Measurements from ENCODE around the gene TCIRG1.

TCIRG1 gene

DNA sequence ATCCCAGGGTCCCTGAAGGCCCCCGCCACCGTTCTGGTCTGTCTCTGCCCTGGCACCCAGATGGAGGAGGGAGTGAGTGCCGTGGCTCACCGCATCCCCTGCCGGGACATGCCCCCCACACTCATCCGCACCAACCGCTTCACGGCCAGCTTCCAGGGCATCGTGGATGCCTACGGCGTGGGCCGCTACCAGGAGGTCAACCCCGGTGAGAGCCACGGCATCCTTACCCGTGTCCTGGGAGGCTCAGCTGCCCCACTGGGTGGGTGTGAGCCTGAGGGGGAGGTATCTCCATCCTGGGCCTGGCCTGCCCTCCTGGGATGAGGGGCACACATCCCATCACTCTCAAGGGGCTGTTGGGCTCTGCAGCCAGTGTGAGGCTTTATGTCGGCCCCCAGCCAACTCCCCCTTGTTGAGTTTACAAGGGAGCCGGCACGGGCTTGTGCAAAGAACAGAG, 6.1 kb downstream of the TCIRG1 start:
- Histone ChIP-seq H4K20me1 (ENCODE audit: insufficient read depth, low read length) (peaks cover 5% of the 10 kb centered on the region; the same call in 1 of the 2 replicates), H3K36me3 (replicated peaks; ENCODE audit: insufficient read depth, low read length) (no peaks in the 10 kb centered on the region; the same call in 1 of the 2 replicates), H3K79me2 (ENCODE audit: low read length) (peaks cover 54% of the 10 kb centered on the region), H3K27me3 (replicated peaks; ENCODE audit: insufficient read depth, low read length) (no peaks in the 10 kb centered on the region), H3K9me3 (replicated peaks; ENCODE audit: insufficient read depth, low read length) (no peaks in the 10 kb centered on the region), H3K9me2 (replicated peaks; ENCODE audit: insufficient read depth, low read length) (no peaks in the 10 kb centered on the region), H3K27ac (ENCODE audit: low read length) (no peak overlapping the region), H3F3A (ENCODE audit: insufficient read depth, low read length) (peaks cover 4% of the 10 kb centered on the region; the same call in 1 of the 2 replicates), H3K4me1 (ENCODE audit: low read length) (peaks cover 9% of the 10 kb centered on the region), H3K4me2 (ENCODE audit: low read depth, low read length) (no peak overlapping the region), H3K9ac (ENCODE audit: low read length) (no peak overlapping the region), H2AFZ (ENCODE audit: low read length) (no peak overlapping the region), H3K4me3 (ENCODE audit: low read length) (no peak overlapping the region)
- no peak for DNase-seq
- TF ChIP-seq EZH2phosphoT487 (IDR thresholded peaks at IDR 0.05; ENCODE audit: low read length): no peak

DNA sequence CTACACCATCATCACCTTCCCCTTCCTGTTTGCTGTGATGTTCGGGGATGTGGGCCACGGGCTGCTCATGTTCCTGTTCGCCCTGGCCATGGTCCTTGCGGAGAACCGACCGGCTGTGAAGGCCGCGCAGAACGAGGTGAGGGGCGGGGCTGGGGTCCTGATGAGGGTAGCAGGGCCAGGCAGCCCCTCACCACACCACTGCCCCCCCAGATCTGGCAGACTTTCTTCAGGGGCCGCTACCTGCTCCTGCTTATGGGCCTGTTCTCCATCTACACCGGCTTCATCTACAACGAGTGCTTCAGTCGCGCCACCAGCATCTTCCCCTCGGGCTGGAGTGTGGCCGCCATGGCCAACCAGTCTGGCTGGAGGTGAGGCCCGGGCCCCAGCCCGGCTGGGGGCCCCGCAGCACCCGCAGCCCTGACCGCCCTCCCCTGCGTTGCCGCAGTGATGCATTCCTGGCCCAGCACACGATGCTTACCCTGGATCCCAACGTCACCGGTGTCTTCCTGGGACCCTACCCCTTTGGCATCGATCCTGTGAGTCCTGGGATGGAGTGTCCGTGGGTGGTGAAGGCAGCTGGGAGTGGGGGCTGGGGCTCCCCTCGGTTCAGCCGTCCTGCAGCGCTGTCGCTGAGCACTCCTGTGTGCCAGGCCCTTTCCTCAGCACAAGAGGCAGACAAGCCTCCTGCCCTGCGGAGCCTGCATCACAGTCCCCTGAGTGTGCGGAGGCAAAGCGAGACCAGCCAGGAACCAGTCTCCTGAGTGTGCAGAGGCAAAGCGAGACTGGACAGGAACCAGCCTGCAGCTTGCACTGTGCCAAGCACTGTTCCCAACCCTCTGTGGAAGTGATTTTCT, 8.8 kb downstream of the TCIRG1 start:
- Histone ChIP-seq H3K27me3 (replicated peaks; ENCODE audit: insufficient read depth, low read length) (no peaks in the 10 kb centered on the region), H3K4me2 (ENCODE audit: low read depth, low read length) (no peak overlapping the region), H3K27ac (ENCODE audit: low read length) (no peak overlapping the region), H3K79me2 (ENCODE audit: low read length) (peaks cover 27% of the 10 kb centered on the region), H3K4me1 (ENCODE audit: low read length) (no peaks in the 10 kb centered on the region), H3F3A (ENCODE audit: insufficient read depth, low read length) (0 out of 2 replicates have a peak, but pooled peaks cover 2% of the 10 kb centered on the region), H3K36me3 (replicated peaks; ENCODE audit: insufficient read depth, low read length) (no peaks in the 10 kb centered on the region; the same call in 1 of the 2 replicates), H4K20me1 (ENCODE audit: insufficient read depth, low read length) (no peaks in the 10 kb centered on the region), H3K9me3 (replicated peaks; ENCODE audit: insufficient read depth, low read length) (no peaks in the 10 kb centered on the region), H3K4me3 (ENCODE audit: low read length) (no peak overlapping the region), H3K9me2 (replicated peaks; ENCODE audit: insufficient read depth, low read length) (no peaks in the 10 kb centered on the region), H3K9ac (ENCODE audit: low read length) (no peak overlapping the region), H2AFZ (ENCODE audit: low read length) (no peak overlapping the region)
- TF ChIP-seq EZH2phosphoT487 (IDR thresholded peaks at IDR 0.05; ENCODE audit: low read length): no peak
- TF ChIP-seq, protein P1, sequence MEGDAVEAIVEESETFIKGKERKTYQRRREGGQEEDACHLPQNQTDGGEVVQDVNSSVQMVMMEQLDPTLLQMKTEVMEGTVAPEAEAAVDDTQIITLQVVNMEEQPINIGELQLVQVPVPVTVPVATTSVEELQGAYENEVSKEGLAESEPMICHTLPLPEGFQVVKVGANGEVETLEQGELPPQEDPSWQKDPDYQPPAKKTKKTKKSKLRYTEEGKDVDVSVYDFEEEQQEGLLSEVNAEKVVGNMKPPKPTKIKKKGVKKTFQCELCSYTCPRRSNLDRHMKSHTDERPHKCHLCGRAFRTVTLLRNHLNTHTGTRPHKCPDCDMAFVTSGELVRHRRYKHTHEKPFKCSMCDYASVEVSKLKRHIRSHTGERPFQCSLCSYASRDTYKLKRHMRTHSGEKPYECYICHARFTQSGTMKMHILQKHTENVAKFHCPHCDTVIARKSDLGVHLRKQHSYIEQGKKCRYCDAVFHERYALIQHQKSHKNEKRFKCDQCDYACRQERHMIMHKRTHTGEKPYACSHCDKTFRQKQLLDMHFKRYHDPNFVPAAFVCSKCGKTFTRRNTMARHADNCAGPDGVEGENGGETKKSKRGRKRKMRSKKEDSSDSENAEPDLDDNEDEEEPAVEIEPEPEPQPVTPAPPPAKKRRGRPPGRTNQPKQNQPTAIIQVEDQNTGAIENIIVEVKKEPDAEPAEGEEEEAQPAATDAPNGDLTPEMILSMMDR (IDR thresholded peaks at IDR 0.05; ENCODE audit: low read length): no peak
- DNase-seq: no peak

DNA sequence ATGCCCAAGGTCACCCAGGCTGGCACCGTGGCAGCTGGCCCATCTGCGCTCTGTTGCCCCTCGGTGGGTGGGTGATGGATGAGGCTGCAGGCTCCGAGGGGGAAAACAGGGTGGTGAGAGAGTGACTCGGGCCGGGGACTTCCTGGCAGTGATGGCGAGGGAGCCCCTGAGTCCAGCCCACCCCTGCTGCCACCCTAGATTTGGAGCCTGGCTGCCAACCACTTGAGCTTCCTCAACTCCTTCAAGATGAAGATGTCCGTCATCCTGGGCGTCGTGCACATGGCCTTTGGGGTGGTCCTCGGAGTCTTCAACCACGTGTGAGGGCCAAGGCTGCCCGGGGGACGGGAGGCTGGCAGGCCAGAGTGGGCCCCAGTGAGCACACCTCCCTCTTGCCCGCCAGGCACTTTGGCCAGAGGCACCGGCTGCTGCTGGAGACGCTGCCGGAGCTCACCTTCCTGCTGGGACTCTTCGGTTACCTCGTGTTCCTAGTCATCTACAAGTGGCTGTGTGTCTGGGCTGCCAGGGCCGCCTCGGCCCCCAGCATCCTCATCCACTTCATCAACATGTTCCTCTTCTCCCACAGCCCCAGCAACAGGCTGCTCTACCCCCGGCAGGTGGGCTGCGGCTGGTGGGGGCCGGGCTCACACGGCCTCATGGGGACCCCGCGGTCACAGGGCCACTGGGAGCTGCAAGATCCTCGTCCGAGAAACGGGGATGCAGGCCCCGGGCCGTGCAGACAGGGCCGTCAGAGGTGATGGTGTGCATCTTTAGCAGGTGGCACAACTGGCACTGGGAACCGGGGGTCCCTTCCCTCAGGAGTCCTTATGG, 10.1 kb downstream of the TCIRG1 start:
- no peak overlapping the region for H3K27ac ChIP-seq (ENCODE audit: low read length)
- no peaks in the 10 kb centered on the region for H3K9me3 ChIP-seq (replicated peaks; ENCODE audit: insufficient read depth, low read length)
- 0 out of 2 replicates have a peak, but pooled peaks cover 2% of the 10 kb centered on the region for H3F3A ChIP-seq (ENCODE audit: insufficient read depth, low read length)
- H3K27me3 ChIP-seq (replicated peaks; ENCODE audit: insufficient read depth, low read length): no peaks in the 10 kb centered on the region
- TF ChIP-seq, protein P1 (IDR thresholded peaks at IDR 0.05; ENCODE audit: low read length): no peak
- TF ChIP-seq EZH2 (optimal IDR thresholded peaks at IDR 0.05; ENCODE audit: low read depth, low read length) (no peak), EZH2phosphoT487 (IDR thresholded peaks at IDR 0.05; ENCODE audit: low read length) (no peak)
- H3K4me1 ChIP-seq (ENCODE audit: low read length): no peaks in the 10 kb centered on the region
- H3K36me3 ChIP-seq (replicated peaks; ENCODE audit: insufficient read depth, low read length): no peaks in the 10 kb centered on the region; the same call in 1 of the 2 replicates
- no peaks in the 10 kb centered on the region for H4K20me1 ChIP-seq (ENCODE audit: insufficient read depth, low read length)
- no peak overlapping the region for H3K4me3 ChIP-seq (ENCODE audit: low read length)
- H3K4me2 ChIP-seq (ENCODE audit: low read depth, low read length): no peak overlapping the region
- no peak overlapping the region for H2AFZ ChIP-seq (ENCODE audit: low read length)
- H3K79me2 ChIP-seq (ENCODE audit: low read length): peaks cover 14% of the 10 kb centered on the region
- no peaks in the 10 kb centered on the region for H3K9me2 ChIP-seq (replicated peaks; ENCODE audit: insufficient read depth, low read length)
- DNase-seq: no peak
- no peak overlapping the region for H3K9ac ChIP-seq (ENCODE audit: low read length)
